Hematopoietic multipotent progenitor cell treated with erythropoietin and hydrocortisone succinate and interleukin-3 and kit ligand, for 17 days (in vitro differentiated cells): ENCODE data around the gene IRF9.

Source experiments
- DNase-seq: peaks from one replicate; pipeline ENCODE4 v3.0.0-alpha.2; 2015; ENCODE audit warnings: low spot score

Gene IRF9

GRCh38 chr14:24160850-24161804 is at the start of gene IRF9:
IRF9 (plus strand) TSS chr14:24161265; CDS start chr14:24162145, 880 bp downstream.
- DNase-seq = peak; percentile 100

- DNase-seq = no peak
Observed at GRCh38 chr14:24113379-24113800, 47.7 kb upstream of the IRF9 start.

- peak; percentile 84 for DNase-seq
Observed at GRCh38 chr14:24113801-24114531, 47.1 kb upstream of the IRF9 start.

DNA sequence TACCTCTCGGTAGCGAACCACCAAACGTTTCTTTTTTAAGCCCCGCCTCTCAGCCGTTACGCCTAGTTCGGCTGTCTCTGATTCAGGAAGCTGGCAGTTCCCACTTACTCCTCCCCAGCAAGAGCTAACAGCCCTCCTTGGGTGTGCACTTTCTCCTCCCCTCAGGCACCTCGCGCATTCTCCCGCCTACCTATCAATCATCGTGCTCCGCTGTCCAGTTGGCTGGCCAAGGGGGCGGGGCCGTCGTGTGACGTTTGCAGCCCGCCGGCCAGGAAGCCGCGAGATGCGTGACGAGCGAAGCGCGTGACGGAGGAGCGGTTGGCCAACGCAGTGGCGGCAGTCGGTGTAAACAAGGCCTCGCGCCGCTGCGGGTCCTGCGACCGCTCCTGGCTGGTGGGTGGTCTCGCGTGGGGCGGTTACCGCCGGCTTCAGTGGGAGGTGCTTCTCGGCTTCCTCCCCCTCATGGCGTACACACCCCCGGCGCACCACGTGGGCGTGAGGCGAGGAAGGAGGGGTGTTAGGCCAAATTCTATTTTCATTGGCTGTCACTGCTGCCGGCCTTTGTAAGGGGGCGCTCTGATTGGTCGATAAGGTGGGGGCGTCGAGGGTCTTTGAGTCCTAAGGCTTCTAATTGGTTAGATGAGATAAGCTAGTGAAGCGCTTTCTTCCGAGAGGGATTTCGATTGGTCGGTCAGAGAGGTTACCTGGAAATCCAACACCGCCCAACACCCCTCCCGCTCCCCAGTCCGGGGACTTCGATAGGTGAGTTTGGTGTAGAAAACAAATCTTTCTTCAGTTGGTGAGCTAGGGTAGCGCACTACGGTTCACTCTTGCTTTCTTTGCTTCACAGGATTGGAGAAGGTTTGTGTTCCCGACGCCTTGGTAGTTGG is 46.3 kb upstream of the IRF9 start, which contains the start of the genes DCAF11 and NRL:
DCAF11 (plus strand) TSS at position 246 of the 890 bp plus-strand sequence. CDS start 818 bp downstream, outside the sequence.
NRL (minus strand) TSS at position 418 of the 890 bp plus-strand sequence. CDS start 32,101 bp downstream, outside the sequence.
- peak; percentile 100 for DNase-seq

GRCh38 chr14:24115422-24116127 is 45.5 kb upstream of the IRF9 start:
- DNase-seq = no peak

DNA sequence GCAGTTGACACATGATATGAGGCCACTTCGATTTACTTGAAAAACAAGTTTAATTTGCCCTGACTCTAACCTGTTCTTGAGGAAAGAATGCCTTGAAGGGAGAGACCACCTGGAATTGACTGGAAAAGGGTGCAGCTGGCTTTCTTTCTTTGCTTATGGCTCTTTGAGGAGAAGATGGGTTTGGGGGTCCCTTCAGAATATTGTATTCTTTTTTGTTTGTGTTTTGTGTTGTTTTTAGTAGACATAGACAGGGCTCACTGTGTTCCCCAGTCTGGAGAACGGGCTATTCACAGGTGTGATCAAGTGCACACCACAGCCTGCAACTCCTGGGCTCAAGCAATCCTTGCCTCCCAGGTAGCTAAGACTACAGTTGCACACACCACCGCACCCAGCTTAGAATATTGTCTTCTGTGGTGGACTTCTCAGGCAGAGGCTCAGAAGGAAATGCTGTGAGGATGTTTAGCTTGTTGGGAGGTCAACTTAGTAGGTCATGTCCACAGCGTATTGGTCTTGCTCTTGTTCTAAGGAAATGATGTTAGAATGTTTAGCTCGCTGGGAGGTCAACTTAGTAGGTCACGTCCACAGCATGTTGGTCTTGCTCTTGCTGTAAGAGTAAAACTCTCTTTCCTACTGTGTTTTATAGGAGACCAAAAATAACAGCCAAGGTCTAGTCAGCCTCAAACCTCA is 44.8 kb upstream of the IRF9 start:
- DNase-seq = peak; percentile 52

DNA sequence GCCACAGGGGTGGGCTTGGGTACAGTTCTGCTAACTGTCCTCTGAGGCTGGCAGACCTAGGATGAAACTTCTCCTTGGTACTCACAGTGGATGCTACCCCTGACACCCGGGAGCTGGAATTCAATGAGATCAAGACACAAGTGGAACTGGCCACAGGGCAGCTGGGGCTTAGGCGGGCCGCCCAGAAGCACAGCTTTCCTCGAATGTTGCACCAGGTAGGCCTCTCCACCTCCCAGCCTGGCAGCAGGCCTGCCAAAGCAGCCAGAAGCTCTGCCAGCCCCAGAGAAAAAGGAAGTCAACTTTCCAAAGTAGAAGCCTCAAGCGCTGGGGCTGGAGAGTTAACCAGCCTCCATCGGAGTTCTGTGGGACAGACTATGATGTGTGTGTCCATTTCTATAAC is 43.9 kb upstream of the IRF9 start:
- peak; percentile 30 for DNase-seq

DNA sequence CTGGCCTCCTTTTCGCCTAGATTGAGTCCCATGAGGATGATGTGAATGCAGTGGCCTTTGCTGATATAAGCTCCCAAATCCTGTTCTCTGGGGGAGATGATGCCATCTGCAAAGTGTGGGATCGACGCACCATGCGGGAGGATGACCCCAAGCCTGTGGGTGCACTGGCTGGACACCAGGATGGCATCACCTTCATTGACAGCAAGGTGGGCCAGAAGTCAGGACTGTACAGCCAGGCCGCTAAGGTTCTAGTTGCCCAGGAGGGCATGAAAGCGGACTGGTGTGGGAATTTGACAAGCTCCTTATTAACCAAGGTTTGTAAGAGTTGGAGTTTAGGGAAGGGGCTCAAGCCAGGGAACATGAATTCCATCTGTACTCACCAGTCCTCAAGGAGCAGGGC is 41.4 kb upstream of the IRF9 start:
- DNase-seq = no peak

GRCh38 chr14:24121210-24121609 is 39.9 kb upstream of the IRF9 start:
- DNase-seq = no peak

GRCh38 chr14:24122416-24122815 is 38.6 kb upstream of the IRF9 start:
- no peak for DNase-seq

DNA sequence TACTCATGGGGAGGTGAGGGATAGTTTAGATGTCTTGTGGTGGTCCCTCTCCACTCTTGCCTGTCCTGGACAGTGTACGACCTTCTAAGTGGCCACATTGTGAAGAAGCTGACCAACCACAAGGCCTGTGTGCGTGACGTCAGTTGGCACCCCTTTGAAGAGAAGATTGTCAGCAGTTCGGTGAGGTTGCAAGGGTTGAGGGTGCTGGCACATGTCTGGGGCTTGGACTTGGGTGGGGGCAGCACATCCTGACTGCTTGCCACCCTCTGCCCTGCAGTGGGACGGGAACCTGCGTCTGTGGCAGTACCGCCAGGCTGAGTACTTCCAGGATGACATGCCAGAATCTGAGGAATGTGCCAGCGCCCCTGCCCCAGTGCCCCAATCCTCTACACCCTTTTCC is 38.2 kb upstream of the IRF9 start:
- peak; percentile 74 for DNase-seq

- peak; percentile 90 for DNase-seq
Observed at GRCh38 chr14:24123424-24124417, 37.3 kb upstream of the IRF9 start.

DNA sequence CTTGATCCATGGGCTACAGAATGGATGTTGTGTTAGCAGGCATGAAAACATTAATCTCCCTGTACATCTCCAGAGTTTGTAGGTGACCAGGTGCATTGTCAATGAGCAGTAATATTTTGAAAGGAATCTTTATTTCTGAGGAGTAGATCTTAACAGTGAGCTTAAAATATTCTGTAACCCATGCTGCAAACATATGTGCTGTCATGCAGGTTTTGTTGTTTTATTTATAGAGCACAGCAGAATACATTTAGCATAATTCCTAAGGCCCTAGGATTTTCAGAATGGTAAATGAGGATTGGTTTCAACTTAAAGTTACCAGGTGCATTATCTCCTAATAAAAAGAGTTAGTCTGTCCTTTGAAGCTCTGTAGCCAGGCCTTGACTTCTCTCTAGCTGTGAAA is 34.1 kb upstream of the IRF9 start:
- DNase-seq = peak; percentile 4

- peak; percentile 4 for DNase-seq
Observed at GRCh38 chr14:24127673-24128072, 33.4 kb upstream of the IRF9 start.

DNA sequence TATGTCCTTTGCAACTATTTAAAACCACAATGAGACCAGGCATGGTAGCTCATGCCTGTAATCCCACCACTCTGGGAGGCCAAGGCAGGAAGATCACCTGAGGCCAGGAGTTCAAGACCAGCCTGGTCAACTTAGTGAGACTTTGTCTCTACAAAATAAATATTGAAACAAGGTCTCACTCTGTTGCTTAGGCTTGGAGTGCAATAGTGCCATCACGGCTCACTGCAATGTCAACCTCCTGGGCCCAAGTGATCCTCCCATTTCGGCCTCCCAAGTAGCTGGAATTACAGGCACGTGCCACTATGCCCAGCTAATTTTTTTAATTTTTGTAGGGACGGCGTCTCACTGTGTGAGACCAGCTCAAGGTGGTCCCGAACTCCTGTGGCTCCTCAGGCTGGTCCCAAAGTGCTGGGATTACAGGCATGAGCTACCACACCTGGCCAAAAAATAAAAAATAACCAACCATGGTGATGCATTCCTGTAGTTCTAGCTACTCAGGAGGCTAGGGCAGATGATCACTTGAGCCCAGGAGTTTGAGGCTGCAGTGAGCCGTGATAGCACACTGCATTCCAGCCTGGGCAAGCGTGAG is 31.6 kb upstream of the IRF9 start:
- no peak for DNase-seq

GRCh38 chr14:24130380-24130716 is 30.7 kb upstream of the IRF9 start, which contains the start of gene FITM1:
FITM1 (plus strand) TSS chr14:24130659; CDS start chr14:24131564, 905 bp downstream.
- no peak for DNase-seq

DNA sequence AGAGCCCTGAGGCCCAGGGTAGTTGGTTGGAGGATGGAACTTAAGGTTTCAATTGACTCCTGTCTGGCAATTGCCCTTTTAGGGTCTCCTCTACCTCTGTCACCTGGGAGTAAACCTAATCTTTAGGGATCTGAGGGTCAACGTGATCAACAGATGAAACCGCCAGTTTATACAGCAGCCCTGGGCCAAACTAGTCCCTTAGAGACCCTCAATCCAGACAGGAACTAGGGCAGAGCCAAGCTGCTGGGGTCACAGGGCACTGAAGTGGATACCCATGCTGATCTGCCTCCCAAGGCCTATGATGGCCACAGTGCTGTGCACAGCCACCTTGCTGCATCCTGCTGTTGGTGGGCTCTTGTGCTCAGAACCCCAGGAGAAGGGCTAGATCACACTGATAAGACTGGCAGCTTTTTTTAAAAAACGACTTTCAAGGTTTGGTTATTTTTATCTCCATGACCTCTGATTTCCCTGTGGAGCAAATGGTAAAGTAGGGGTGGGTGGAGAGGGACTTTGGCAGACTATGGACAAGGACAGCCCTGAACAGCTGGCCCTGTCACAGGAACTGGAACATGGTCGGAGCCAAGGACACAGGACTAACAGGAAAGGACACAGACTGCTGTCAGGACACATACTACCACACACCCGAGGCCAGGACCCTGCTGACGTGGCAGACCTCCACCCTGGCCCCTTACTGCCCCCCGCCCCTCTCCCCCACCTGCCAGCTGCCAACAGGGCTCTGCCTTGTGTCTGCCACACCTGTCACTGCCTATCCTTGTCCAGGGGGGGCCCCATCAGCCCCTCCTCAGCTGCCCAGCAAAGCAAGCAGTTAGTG is 30.1 kb upstream of the IRF9 start:
- DNase-seq = no peak

GRCh38 chr14:24131549-24131966 is 29.5 kb upstream of the IRF9 start:
- DNase-seq = no peak
